GM21526 (cell line): ENCODE data around the gene DACH1.
"Not testable (repeated sequence)": the region's sequence is repeated elsewhere in the genome, so short reads cannot be mapped to it uniquely, and the experiment has no call there.

Source experiments
- ATAC-seq: cut with Tn5 transposase; IDR thresholded peaks from one replicate; pipeline ENCODE4 v1.9.1; 2021; ENCODE audit warnings: moderate library complexity; ENCODE audit not compliant: unreplicated experiment, low FRiP score

DACH1 gene

DNA sequence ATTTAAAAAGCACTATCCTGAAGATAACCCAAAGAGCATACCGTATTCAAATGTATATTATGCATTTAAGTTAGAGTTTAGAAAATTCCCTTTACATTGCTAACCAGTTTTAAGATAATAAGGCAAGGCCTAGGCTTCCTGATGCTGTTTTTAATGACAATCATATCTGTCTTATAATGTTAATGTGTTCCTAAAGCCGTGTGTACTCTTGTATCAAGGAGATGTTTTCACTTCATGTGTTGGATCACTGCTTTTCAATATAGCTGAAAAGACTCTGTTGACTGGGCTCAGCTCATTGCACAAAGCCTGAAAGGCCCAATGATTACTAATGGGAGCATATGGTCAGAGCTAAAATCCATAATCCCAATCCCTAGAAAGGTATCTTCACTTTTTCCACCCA is 81.6 kb downstream of the DACH1 start:
- no peak for ATAC-seq

DNA sequence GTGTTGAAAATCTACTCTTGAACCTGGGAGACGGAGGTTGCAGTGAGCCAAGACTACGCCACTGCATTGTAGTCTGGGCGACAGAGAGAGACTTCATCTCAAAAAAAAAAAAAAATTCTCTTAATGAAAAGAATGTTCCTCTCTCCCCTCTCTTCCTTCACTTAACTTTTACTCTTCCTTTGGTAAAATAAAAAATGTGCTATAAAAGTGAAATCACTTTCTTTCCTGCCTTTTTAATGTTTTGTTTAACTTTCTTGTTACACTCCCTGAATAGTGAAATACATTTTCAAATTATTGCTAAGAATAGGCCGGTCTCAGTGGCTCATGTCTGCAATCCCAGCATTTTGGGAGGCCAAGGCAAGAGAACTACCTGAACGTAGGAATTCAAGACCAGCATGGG is 86.5 kb downstream of the DACH1 start:
- ATAC-seq: no peak

DNA sequence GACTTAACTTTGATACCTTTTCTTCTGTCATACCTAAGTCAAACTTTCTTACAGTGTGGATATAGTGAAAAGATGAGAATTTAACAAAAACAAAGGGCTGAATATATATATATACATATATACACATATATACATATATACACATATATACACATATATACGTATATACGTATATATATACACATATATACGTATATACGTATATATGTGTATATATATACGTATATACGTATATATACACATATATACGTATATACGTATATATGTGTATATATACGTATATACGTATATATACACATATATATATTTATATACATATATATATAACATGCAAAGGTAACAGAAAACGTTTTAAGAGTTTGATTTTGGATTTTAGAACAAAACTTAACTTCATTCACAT is 88.0 kb downstream of the DACH1 start:
- not testable (repeated sequence) for ATAC-seq

DNA sequence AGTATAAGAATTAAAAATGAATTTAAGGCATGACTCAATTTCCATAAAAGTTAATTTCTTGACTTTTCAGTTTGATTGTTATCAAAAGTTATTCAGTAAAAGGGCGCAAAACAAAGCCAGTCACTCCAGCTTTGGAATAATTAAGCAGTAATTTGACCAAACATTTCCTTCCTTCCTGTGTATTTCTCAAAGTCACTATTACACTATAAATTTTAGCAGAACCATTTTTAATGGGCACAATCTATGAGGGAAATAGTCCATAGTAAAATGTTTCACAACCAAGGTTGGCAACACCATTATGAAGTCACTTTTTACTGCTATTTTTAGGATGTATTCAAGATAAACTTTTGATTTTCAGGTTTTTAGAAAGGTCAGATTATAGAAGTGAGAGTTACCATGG is 91.0 kb downstream of the DACH1 start:
- ATAC-seq: no peak

DNA sequence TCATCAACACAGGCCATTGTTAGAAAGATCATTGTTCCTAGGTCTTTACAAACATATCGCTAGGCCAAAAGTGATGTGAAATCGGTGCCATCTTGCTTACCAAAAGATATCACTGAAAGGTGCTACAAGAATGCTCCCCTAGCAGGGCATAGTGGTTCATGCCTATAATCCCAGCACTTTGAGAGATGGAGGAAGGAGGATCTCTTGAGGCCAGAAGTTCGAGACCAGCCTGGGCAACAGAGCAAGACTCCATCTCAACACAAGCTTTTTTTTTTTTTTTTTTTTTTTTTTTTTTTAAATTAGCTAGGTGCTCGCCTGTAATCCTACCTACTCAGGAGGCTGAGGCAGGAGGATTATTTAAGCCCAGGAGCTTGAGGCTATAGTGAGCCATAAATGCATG is 92.1 kb downstream of the DACH1 start:
- ATAC-seq: no peak

DNA sequence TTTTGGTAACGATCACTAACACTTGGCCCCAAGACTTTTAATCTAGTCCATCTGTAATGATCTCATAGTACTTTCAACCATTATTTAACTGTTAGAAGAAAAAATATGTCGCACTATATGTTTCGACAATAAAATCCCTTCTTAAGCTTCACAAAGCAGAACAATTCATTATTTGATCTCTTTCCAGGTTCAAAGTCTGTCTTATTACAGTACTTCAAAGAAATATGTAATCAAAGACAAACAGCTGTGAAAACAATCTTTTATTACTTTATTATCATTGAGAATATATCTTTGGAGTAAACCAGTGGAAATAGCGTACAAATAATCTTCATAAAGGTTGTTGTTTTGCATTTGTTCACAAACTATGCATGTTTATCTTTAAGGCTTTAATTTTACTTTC is 93.5 kb downstream of the DACH1 start:
- no peak for ATAC-seq

DNA sequence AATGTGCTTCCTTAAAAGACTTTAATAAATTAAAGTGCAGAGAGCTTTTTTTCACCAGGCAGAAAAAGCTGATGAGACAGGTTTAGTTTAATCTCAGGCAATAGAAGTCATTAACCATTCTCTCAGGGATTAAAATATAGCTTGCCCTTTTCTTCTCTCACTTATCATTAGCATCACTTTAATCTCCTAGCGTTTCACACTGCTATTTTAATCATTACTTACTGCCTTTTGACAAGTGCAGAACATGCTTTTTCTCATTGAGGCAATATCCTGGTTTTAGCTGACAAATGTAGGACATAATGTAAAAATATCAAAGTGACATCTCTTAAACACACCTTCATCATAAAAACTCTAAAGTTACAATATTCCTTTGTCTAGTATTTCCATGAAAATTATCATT is 94.6 kb downstream of the DACH1 start:
- no peak for ATAC-seq

DNA sequence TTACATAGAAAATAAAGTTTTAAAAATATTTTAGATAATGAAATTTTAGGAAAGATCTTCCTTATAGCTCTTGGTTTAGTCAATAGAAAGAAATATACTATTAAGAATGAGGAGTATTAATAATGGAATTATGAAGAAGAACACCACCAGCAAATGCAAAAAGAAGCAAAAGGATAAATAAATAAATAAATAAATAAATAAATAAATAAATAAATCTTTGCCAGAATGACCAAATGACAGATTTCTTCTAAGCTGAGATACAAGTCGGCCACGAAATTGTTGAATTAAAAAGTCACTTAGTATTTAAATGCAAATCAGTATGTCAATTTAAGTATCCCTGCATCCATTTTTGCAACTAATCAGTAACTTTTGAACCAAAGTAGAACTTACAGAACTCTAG is 95.9 kb downstream of the DACH1 start:
- ATAC-seq: no peak

DNA sequence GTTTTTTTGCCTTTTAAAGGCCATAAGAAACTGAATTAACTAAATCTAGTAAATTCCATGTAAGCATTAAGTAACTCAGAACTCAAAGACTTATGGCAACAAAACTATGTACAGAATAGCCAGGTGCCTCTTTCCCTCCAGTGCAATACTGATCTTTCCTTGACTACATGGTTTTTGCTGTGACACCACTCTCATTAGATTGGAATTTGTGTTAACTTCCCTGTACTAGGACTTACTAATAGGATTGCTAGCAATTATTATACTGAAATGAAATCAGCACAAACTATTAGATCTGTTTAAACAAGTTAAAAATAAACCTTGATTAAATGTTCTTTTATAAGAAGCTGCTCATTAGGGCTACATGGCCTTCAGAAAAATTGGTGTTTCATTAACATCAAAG is 96.3 kb downstream of the DACH1 start:
- no peak for ATAC-seq

DNA sequence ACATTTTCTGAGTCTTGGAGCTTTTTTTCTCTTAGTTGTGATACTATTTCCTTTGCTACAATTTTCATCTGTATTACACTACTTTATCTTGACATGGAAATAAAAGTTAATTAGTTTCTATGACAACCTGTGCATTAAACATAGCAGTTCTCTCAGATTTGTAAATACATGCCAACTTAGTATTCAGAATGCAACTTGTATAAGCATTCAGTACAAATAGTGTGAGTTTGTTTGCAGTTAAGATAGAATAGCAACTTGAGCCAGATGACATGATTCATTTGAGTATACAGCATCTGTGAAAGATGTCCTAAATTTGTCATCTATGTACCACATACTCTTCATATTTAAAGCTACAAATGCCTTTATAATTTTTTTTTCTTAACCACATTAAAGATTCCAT is 98.1 kb downstream of the DACH1 start:
- ATAC-seq: no peak

DNA sequence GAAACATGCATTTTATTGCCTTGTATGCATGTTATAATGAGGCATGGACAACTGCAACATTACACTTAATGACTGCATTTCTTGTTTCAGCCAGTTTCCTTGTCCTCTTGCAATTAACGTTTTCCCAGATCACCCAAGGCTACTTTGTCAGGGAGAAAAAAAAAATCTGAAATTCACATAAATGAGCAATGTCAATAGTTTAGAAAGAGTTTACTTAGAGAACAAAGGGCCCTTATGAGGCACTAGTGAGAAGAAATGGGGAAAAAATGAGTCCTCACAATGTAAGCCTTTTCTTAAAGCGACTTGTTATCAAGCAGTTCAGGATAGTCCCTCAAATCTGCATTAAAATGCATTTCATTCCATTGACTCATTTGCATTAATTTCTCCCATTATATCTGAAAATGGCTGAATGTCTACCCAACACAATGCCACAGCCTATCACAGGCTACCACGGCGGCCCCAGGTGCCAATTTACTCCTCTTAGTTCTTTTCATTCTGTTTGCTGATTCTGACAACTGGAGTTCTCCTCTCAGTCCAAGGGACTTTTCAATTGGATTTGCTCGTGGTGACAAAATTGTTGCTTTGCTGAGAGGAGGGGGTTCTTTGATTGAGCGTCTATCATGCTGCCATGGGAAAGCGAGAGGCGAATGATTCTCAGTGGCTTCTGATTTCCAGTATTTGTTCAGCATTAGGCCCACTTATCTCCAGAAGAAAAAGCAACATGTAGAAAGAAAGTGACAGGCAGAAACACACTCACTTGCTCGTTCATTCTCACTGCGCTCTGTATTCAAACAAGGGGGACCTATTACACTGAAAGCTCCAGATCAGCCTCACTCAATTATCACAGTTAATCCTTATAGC is 107.1 kb downstream of the DACH1 start:
- no peak for ATAC-seq

DNA sequence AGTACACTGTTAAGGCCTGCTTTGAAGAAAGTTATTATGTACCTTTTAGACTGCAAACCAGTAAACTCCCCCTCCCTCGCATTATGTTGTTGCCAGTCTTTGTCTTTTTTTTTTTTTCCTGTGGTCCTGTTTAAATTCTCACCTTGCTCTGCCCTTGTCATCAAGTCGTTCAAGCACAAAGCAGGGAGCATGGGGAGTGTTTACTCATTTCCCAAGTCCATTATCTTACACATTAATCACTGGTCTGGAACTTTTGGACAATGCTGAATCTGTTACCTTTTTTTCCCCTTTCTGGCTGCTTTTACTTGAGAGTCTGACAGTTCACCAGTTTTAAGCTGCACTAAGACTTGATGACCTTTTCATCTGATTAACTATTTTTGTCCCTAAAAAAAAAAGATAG is 108.2 kb downstream of the DACH1 start:
- ATAC-seq: no peak

DNA sequence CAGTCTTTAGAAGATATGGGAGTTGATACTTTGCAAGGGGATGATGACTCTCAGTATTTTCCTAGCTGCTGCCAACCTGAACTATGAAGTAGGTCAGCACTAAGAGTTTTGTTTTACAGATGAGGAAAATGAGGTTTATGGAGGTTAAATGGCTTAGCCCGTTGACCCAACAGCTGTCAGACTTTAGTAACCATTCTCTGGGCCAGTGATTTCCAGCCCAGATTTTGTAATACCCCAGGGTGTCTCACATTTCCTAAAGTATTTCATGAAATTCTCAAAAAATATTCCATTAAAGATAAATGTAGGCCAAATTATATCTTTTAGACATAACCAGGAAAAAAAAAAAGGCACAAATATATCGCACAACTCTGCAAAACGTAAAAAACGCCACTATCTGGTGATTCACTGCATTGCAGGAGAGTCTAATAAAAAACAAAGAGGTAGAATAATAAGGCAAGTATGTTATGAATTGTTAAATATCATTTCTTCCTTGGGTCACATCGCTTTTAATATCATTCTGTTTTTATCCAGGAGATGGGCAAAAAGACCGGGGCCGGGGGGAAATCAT is 112.5 kb downstream of the DACH1 start:
- no peak for ATAC-seq

DNA sequence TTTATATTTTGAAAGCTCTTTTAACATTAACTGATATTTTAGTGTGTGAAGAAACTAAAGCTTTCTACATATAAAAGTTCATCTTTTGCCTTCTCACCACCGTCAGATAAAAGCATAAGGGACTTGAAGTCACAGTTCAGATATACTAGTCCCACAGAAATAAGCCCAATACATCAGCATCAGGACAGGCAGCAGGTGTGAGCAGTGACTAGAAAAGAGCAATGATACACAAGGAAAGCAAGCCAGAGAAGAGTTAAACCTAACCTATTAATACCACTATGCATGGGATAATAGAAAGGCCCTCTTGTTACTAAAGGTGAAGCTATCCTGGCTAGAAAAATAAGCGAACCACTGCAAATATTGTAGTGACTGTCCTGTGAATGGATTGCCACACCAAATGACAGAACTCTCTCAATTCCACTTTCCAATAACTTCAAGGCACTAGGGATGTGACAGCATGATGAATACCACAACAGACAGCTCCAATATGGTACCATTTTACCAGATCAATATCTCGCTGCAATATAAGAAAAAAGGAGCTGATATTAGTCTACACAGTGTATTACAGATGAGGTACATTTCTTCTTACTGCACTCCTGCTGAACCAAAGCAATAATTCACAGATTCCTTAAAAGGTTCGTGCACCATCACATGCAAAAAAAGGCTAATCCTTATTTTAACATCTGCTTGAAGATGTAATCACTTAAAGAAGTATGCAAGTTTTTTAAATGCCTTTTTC is 114.1 kb downstream of the DACH1 start:
- ATAC-seq: no peak

DNA sequence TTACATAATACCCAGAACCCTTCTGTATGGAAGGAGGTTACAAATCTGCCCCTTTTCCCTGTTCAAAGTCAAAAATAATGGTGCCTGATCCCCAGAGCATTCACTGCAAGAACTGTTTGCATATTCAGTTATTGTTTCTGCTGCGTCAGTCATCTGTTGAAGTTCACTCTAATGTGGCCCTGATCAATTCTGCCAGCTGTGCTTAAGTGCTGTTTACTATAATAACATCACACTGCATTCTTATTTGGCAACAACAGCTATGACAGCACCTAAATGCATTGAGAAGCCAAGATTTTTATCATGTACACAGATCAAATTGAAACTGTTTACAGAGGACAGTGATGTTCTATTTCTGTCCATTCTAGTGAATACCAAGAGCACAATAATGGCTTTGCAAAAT is 115.9 kb downstream of the DACH1 start:
- ATAC-seq: no peak

DNA sequence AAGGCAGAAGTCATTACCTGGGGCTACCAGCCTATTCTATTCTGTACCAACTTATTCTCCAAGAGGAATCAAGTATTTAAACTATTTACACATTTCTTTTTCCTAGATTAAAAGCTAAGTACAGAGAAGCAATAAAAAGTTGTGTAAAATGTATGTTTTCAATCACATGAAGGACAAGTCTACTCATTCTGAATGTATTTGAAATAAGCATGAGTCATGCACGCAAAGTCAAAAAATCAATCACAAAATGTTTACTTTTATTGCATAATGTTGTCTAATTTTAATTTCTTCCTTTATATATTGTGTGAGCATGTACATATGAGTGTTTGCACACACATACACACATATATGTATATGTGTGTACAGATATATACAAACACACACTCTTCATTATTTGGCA is 136.7 kb downstream of the DACH1 start:
- no peak for ATAC-seq

DNA sequence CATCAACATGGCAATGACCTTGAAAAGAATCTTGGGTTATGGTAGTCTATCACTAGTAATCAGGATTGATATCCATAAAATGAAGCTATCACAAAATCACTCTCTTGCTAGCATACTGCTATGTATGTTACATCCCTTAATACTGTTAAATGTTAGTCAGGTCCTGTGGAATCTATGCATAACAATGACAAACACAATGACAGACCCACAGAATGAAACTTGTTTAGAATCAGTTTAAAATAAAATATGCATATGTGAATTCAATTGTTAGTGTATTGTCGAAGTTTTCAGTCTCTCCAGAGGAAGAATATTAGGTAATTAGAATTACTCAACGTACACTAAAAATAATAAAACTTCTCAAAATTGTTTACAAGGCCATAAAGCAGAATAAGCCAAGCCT is 137.6 kb downstream of the DACH1 start:
- no peak for ATAC-seq

DNA sequence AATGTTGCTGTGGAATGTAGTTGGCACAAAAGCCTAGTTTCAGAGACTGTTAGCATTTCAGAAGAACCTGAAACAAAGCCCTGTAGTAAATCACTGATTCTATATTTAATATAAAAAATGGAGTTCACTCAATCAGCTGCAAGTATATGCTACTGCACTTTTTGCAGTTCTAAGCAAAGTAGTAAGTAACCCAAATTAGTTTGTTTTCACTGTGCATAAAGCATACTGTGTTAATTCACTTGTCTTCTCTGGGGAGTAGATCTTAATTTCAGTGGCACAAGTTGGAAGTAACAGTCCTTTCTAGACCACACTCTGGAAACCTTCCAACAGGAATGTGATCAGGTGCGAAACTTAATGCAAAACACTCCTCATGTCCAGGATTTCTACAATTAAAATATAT is 139.3 kb downstream of the DACH1 start:
- no peak for ATAC-seq

DNA sequence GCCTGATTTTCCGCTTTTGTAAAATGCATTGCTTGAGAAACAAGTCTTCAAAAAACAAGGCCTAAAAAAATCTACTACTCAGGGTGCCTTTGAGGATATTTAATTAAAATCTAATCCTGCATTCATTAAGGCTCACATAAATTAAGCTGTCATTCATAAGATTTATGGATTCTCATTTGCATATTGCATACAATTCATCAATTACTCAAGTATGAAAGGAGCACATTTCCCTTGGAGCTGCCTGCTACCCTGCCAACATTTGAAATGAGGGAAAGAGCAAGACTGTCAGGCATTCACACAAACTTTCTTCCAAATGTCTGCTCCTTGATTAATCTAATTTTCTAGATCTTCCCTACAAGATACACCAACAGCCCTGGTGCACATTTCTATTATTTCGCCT is 140.0 kb downstream of the DACH1 start:
- no peak for ATAC-seq

DNA sequence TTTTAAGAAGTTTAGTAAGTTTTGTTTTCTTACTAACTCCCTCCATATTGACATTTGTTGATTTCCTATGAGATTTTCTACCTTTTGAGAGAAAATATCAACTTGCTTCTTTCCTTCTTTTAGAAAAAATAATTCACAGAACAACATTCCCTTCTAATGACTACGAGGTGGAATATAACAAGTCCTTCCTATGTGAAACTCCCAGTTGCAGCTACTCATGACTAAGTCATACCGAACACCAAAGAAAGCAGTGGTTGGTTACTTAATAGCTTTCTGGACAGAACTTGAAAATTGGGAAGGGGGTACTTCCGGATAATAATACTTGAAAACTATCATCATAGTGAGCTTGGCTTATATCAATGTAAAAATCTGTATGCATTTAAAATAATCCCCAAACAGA is 144.8 kb downstream of the DACH1 start:
- ATAC-seq: no peak

DNA sequence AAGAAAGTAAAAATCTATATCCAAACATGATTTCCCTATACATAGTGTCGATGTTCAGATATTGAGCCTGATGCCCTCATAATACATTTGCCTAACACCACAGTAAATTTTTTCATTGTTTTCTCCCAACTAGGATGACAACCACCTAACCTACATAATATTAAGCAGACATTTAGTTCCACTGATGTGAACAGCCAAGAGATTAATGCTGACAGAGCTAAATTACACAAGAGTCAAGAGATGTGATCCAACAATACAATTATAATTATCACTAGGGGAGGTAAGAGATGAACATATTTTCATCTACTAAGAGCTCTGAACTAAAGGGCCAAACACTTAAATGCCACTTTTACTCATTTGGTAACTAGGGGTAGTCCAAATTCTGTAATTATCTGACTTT is 145.9 kb downstream of the DACH1 start:
- no peak for ATAC-seq

DNA sequence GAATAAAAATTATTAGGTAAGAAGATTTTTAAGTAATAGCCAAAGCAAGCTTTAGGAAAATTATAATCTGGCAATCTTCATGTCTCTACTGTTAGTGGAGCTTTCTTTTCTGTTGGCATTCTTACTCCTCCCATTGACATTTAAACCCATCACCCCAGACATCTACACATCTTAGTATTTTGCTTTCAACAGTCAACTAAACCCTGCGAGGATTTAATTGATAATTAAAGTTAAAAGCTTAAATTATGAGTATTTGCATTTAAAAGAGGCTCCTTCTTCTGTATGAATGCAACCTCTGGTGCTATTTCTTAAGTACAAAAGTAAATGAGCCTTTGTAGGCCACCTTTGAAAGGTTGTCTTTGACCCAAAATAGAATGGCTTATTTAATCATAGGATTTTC is 148.1 kb downstream of the DACH1 start:
- ATAC-seq: no peak
